ENCODE measurements around the gene ERGIC3. TPM values are rescaled to one million over a fixed set of nuclear protein-coding genes. Genes with fewer than 3 reads are reported as not detected.

ERGIC3 gene
- total and polyA plus RNA-seq, 2 donors (not counting 1 experiment from before 2014, with no cell fraction given), result 191 to 254 TPM

GRCh38 chr20:35606127-35606526 lies 64.2 kb downstream of the ERGIC3 start:
- Mint-ChIP-seq H3K27me3 (peaks cover 17% of the 10 kb centered on the region), H3K4me3 (no peak overlapping the region), H3K4me1 (peaks cover 14% of the 10 kb centered on the region), H3K9me3 (ENCODE audit: insufficient read depth) (no peaks in the 10 kb centered on the region), H3K27ac (no peak overlapping the region)
- peaks cover 0 to 22% (median 10%) of the 10 kb centered on the region in 4 experiments for H3K27me3 ChIP-seq (replicated peaks in 1 of 4; ENCODE audit: control extremely low read depth in 1 of 4, control insufficient read depth in 3 of 4, insufficient read depth in 4 of 4, low read length in 3 of 4)
- intact Hi-C loops (cut with micrococcal nuclease), result no loop called here
- H3K27ac ChIP-seq (ENCODE audit: low read length in 2 of 2), result no peak overlapping the region
- no peaks in the 10 kb centered on the region for H4K20me1 ChIP-seq (ENCODE audit: control insufficient read depth, insufficient read depth, low read length, poor library complexity, severe bottlenecking)
- no peak overlapping the region for H2AFZ ChIP-seq (ENCODE audit: insufficient read depth, low read depth, low read length, poor library complexity, severe bottlenecking)
- H3K9ac ChIP-seq (ENCODE audit: low read length), result no peak overlapping the region
- H3K4me3 ChIP-seq (ENCODE audit: control extremely low read depth in 1 of 5, extremely low read depth in 1 of 5, insufficient read depth in 1 of 5, low read depth in 2 of 5, low read length in 4 of 5), result no peak overlapping the region
- ChIA-PET POLR2A (interaction anchor here (1.7 kb wide), 1 partner anchor 13 kb away, joined by 3 read pairs; no protein-coding TSS in a partner anchor), CTCF (interaction anchor here (0.9 to 1.7 kb wide), 3 partner anchors 11 to 142 kb away, joined by 4 to 5 read pairs (median 4); no protein-coding TSS in a partner anchor)
- H3K79me2 ChIP-seq (ENCODE audit: control insufficient read depth, insufficient read depth, low read length), result no peaks in the 10 kb centered on the region
- no peaks in the 10 kb centered on the region for H3K36me3 ChIP-seq (replicated peaks in 1 of 2; ENCODE audit: control extremely low read depth in 1 of 2, control insufficient read depth in 1 of 2, extremely low read depth in 1 of 2, insufficient read depth in 2 of 2, low read length in 1 of 2)
- H3K4me2 ChIP-seq (replicated peaks; ENCODE audit: low read depth, low read length, poor library complexity, severe bottlenecking), result no peak overlapping the region
- peaks cover 0 to 6% (median 0%) of the 10 kb centered on the region in 3 donors for H3K9me3 ChIP-seq (ENCODE audit: control extremely low read depth in 1 of 3, control insufficient read depth in 2 of 3, insufficient read depth in 1 of 3, low read length in 2 of 3)
- H3K4me1 ChIP-seq (ENCODE audit: control insufficient read depth in 2 of 2, insufficient read depth in 2 of 2, low read length in 2 of 2), result peaks cover 11 to 14% of the 10 kb centered on the region in 2 donors
- DNase-seq (no peak), ATAC-seq (ENCODE audit: low read depth) (no peak)
- no peak for TF ChIP-seq EZH2 (IDR thresholded peaks at IDR 0.05; ENCODE audit: borderline replicate concordance, insufficient read depth, low read depth, low read length, poor library complexity, severe bottlenecking)
- TF ChIP-seq, protein P1, sequence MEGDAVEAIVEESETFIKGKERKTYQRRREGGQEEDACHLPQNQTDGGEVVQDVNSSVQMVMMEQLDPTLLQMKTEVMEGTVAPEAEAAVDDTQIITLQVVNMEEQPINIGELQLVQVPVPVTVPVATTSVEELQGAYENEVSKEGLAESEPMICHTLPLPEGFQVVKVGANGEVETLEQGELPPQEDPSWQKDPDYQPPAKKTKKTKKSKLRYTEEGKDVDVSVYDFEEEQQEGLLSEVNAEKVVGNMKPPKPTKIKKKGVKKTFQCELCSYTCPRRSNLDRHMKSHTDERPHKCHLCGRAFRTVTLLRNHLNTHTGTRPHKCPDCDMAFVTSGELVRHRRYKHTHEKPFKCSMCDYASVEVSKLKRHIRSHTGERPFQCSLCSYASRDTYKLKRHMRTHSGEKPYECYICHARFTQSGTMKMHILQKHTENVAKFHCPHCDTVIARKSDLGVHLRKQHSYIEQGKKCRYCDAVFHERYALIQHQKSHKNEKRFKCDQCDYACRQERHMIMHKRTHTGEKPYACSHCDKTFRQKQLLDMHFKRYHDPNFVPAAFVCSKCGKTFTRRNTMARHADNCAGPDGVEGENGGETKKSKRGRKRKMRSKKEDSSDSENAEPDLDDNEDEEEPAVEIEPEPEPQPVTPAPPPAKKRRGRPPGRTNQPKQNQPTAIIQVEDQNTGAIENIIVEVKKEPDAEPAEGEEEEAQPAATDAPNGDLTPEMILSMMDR (IDR thresholded peaks at IDR 0.05), result no peak
- WGBS (ENCODE audit: insufficient coverage), result 96% methylated on average over 3 of the region's 4 CpGs

Small RNA genes within 50 kb of the gene (small RNA-seq; reads per million reads assigned to genes)
- not detected for gene RPL37P1 (ENCODE audit: insufficient read length, low read depth, low replicate concordance)

Other genes with a start within 250 kb of the ERGIC3 start
- gene FAM83C, start 249.7 kb upstream of the ERGIC3 start, total RNA-seq, result not detected in 2 replicates
- gene FAM83C, start 249.7 kb upstream of the ERGIC3 start, polyA plus RNA-seq, result not detected in 2 replicates
- 70.9 and 71.7 TPM in 2 replicates for gene UQCC1, start 130.1 kb upstream of the ERGIC3 start, total RNA-seq
- 23.7 and 24.3 TPM in 2 replicates for gene UQCC1, start 130.1 kb upstream of the ERGIC3 start, polyA plus RNA-seq
- not detected in 2 replicates for gene GDF5, start 103.8 kb upstream of the ERGIC3 start, total RNA-seq
- gene GDF5, start 103.8 kb upstream of the ERGIC3 start, polyA plus RNA-seq, result not detected in 2 replicates
- 78.4 and 78.5 TPM in 2 replicates for gene CEP250, start 86.5 kb upstream of the ERGIC3 start, total RNA-seq
- gene CEP250, start 86.5 kb upstream of the ERGIC3 start, polyA plus RNA-seq, result 14.6 and 16.5 TPM in 2 replicates
- not detected in 2 replicates for gene C20orf173, start 12.4 kb upstream of the ERGIC3 start, total RNA-seq
- gene C20orf173, start 12.4 kb upstream of the ERGIC3 start, polyA plus RNA-seq, result not detected in 2 replicates
- 4.7 and 5.7 TPM in 2 replicates for gene SPAG4, start 73.8 kb downstream of the ERGIC3 start, total RNA-seq
- 3.7 and 8.8 TPM in 2 replicates for gene SPAG4, start 73.8 kb downstream of the ERGIC3 start, polyA plus RNA-seq
- gene CPNE1, start 122.8 kb downstream of the ERGIC3 start, total RNA-seq, result 323 and 331 TPM in 2 replicates
- 309 and 321 TPM in 2 replicates for gene CPNE1, start 122.8 kb downstream of the ERGIC3 start, polyA plus RNA-seq
- 144 and 145 TPM in 2 replicates for gene RBM12, start 122.8 kb downstream of the ERGIC3 start, total RNA-seq
- 52.7 and 58.6 TPM in 2 replicates for gene RBM12, start 122.8 kb downstream of the ERGIC3 start, polyA plus RNA-seq
- gene NFS1, start 157.3 kb downstream of the ERGIC3 start, total RNA-seq, result 29.0 and 29.4 TPM in 2 replicates
- gene NFS1, start 157.3 kb downstream of the ERGIC3 start, polyA plus RNA-seq, result 24.7 and 30.6 TPM in 2 replicates
- gene ROMO1, start 157.3 kb downstream of the ERGIC3 start, total RNA-seq, result 33.2 and 38.1 TPM in 2 replicates
- 131 and 145 TPM in 2 replicates for gene ROMO1, start 157.3 kb downstream of the ERGIC3 start, polyA plus RNA-seq
- gene RBM39, start 200.2 kb downstream of the ERGIC3 start, total RNA-seq, result 689 and 698 TPM in 2 replicates
- 217 and 380 TPM in 2 replicates for gene RBM39, start 200.2 kb downstream of the ERGIC3 start, polyA plus RNA-seq
- gene PHF20, start 229.9 kb downstream of the ERGIC3 start, total RNA-seq, result 92.3 and 101 TPM in 2 replicates
- 53.6 and 85.3 TPM in 2 replicates for gene PHF20, start 229.9 kb downstream of the ERGIC3 start, polyA plus RNA-seq